SU-DHL-6 (cell line): ENCODE measurements around the gene GTF2F2.

Experiments used
- EZH2phosphoT487 ChIP-seq: fragments of 200-600 bp; sonication (generic), shearing (Covaris generic); conservative IDR thresholded peaks from 2 replicates; pipeline ENCODE4 v1.6.1; 2018; ENCODE audit warnings: mild to moderate bottlenecking, antibody characterized with exemption, low read length, moderate library complexity, mixed read lengths
- TF ChIP-seq, protein P1 (sequence below): fragments of 200-600 bp; sonication (generic); IDR thresholded peaks from one replicate; pipeline ENCODE4 v1.5.1; 2017; ENCODE audit warnings: antibody characterized with exemption, mild to moderate bottlenecking, low read length, moderate library complexity; ENCODE audit not compliant: insufficient read depth, poor library complexity, severe bottlenecking

DNA sequence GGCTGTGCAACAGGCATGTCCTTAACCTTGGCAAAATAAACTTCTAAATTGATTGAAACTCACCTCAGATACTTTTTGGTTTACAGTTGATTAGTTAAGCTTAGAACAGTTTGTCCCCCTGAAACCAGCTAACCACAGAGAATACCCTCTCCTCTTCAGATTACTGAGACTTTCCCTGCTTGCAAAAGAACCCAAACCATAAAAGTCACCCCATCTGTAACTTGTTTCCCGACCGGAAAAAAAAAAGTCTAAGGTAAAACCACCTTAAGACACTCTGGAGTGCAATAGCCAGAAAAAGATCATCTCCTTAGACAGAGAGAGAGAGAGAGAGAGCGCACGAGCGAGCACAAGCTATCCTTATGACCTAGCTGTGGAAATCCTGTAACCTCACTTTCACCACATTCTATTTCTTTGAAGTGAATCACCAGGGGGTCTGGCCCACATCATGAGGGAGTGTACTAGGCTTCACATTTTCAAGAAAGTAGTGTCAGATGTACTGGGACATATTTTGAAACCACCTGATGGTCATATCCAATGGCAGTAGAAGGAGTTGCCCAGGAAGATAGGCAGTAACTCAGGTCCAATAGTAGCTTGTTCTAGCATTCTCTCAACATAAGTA is 11.1 kb upstream of the GTF2F2 start:
- TF ChIP-seq, protein P1, sequence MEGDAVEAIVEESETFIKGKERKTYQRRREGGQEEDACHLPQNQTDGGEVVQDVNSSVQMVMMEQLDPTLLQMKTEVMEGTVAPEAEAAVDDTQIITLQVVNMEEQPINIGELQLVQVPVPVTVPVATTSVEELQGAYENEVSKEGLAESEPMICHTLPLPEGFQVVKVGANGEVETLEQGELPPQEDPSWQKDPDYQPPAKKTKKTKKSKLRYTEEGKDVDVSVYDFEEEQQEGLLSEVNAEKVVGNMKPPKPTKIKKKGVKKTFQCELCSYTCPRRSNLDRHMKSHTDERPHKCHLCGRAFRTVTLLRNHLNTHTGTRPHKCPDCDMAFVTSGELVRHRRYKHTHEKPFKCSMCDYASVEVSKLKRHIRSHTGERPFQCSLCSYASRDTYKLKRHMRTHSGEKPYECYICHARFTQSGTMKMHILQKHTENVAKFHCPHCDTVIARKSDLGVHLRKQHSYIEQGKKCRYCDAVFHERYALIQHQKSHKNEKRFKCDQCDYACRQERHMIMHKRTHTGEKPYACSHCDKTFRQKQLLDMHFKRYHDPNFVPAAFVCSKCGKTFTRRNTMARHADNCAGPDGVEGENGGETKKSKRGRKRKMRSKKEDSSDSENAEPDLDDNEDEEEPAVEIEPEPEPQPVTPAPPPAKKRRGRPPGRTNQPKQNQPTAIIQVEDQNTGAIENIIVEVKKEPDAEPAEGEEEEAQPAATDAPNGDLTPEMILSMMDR: no peak
- no peak for TF ChIP-seq EZH2phosphoT487
